HG03432 (cell line): ENCODE results near the gene RAB40B.

ENCODE experiments used
- ATAC-seq: cut with Tn5 transposase; IDR thresholded peaks from one replicate; pipeline ENCODE4 v1.9.1; 2021; ENCODE audit warnings: mild to moderate bottlenecking, moderate library complexity; ENCODE audit not compliant: unreplicated experiment

Gene RAB40B

GRCh38 chr17:82623707-82624106, 74.8 kb downstream of the RAB40B start:
- ATAC-seq: no peak

GRCh38 chr17:82619641-82620040, 78.9 kb downstream of the RAB40B start:
- ATAC-seq: no peak

- no peak for ATAC-seq
These were observed 79.3 kb downstream of the RAB40B start for GRCh38 chr17:82619211-82619610.

- ATAC-seq: no peak
These were observed 82.3 kb downstream of the RAB40B start for GRCh38 chr17:82616021-82616711.

GRCh38 chr17:82615084-82616020, 83.1 kb downstream of the RAB40B start:
- ATAC-seq: no peak

GRCh38 chr17:82614095-82614631, 84.3 kb downstream of the RAB40B start:
- no peak for ATAC-seq

- ATAC-seq: no peak
These were observed 85.0 kb downstream of the RAB40B start for GRCh38 chr17:82613283-82614094.

GRCh38 chr17:82611140-82612058, 87.1 kb downstream of the RAB40B start:
- no peak for ATAC-seq

GRCh38 chr17:82609655-82610054, 88.8 kb downstream of the RAB40B start:
- ATAC-seq: no peak

GRCh38 chr17:82608816-82609215, 89.7 kb downstream of the RAB40B start:
- no peak for ATAC-seq

GRCh38 chr17:82605939-82606600, 92.4 kb downstream of the RAB40B start:
- ATAC-seq: no peak
